H1 (cell line): Measurements from ENCODE around the gene NTRK2. TPM values are rescaled to one million over a fixed set of nuclear protein-coding genes. Genes with fewer than 3 reads are reported as not detected.

Experiments used
- CTCF ChIA-PET: fragments of 300-600 bp; sonication (Branson Sonifier 250); formaldehyde crosslinking; loops from one replicate; lab custom pipeline; 2021; ENCODE audit not compliant: partially characterized antibody; lab: Charles Lee
- POLR2A ChIA-PET: fragments of 300-600 bp; sonication (Branson Sonifier 250); formaldehyde crosslinking; loops from one replicate; lab custom pipeline; 2021; ENCODE audit warnings: inconsistent platforms; ENCODE audit not compliant: partially characterized antibody; lab: Charles Lee
- DNase-seq, 2 experiments: peaks; one replicate each; pipeline versions ENCODE4 v3.0.0 to v3.0.0-alpha.2; 2010 to 2022; ENCODE audit warnings: low spot score in 2 of 2, low read depth in 1 of 2, mixed read lengths in 1 of 2
- FAIRE-seq: peaks from 2 replicates; lab custom pipeline; 2011; peaks lifted over from hg19 to GRCh38; lab: Jason Lieb, UNC
- H2AFZ ChIP-seq: 2 replicates; pipeline ENCODE4 v1.8.1; 2012; ENCODE audit warnings: low read length, inconsistent platforms
- H2AK5ac ChIP-seq: 2 replicates; pipeline ENCODE4 v1.6.1; 2013; ENCODE audit warnings: low read depth, low read length
- H2BK120ac ChIP-seq: replicated peaks from 2 replicates; pipeline ENCODE3; 2013; ENCODE audit warnings: low read depth, low read length, inconsistent platforms
- H2BK12ac ChIP-seq: 2 replicates; pipeline ENCODE4 v1.6.1; 2013; ENCODE audit warnings: low read depth, low read length
- H2BK15ac ChIP-seq: 2 replicates; pipeline ENCODE4 v1.6.1; 2013; ENCODE audit warnings: low read length
- H2BK20ac ChIP-seq: 2 replicates; pipeline ENCODE4 v1.6.1; 2013; ENCODE audit warnings: low read length
- H2BK5ac ChIP-seq: 2 replicates; pipeline ENCODE4 v1.6.1; 2013; ENCODE audit warnings: low read depth, low read length
- H3K14ac ChIP-seq: 2 replicates; pipeline ENCODE4 v1.6.1; 2013; ENCODE audit warnings: inconsistent platforms; ENCODE audit not compliant: insufficient read length
- H3K18ac ChIP-seq: 2 replicates; pipeline ENCODE4 v1.6.1; 2013; ENCODE audit warnings: low read length; ENCODE audit errors: extremely low read depth
- H3K23ac ChIP-seq: 2 replicates; pipeline ENCODE4 v1.6.1; 2013; ENCODE audit warnings: inconsistent platforms; ENCODE audit not compliant: insufficient read length
- H3K23me2 ChIP-seq: 2 replicates; pipeline ENCODE4 v1.6.1; 2013; ENCODE audit warnings: low read depth, low read length
- H3K27ac ChIP-seq: 2 replicates; pipeline ENCODE4 v1.6.1; 2011; ENCODE audit warnings: low read depth, low read length, inconsistent platforms
- H3K27me3 ChIP-seq, 4 experiments: replicated peaks in 1 of 4; 1 replicate in 1 of 4; 2 replicates in 3 of 4; pipeline versions ENCODE4 v1.6.1 to v1.8.1; 2011 to 2013; ENCODE audit warnings: low read length in 3 of 4, mild to moderate bottlenecking in 3 of 4, inconsistent platforms in 2 of 4, mixed read lengths in 2 of 4, moderate library complexity in 1 of 4; ENCODE audit not compliant: control insufficient read depth in 3 of 4, insufficient read depth in 3 of 4; ENCODE audit errors: extremely low read depth in 1 of 4
- H3K36me3 ChIP-seq, 4 experiments: 2 replicates each; pipeline versions ENCODE4 v1.6.1 to v1.8.1; 2011 to 2013; ENCODE audit warnings: mild to moderate bottlenecking in 4 of 4, low read length in 3 of 4, moderate library complexity in 2 of 4, control low read depth in 1 of 4, inconsistent platforms in 1 of 4; ENCODE audit not compliant: insufficient read depth in 4 of 4, control insufficient read depth in 2 of 4
- H3K4ac ChIP-seq: replicated peaks from 2 replicates; pipeline ENCODE3; 2013; ENCODE audit warnings: low read length, low read depth, mixed read lengths, inconsistent platforms; ENCODE audit not compliant: insufficient read length
- H3K4me1 ChIP-seq, 4 experiments: replicated peaks in 1 of 4; 1 replicate in 1 of 4; 2 replicates in 3 of 4; pipeline versions ENCODE4 v1.6.1 to v1.8.1; 2011 to 2013; ENCODE audit warnings: low read length in 3 of 4, inconsistent platforms in 2 of 4, mixed read lengths in 1 of 4; ENCODE audit not compliant: insufficient read depth in 4 of 4, control insufficient read depth in 3 of 4
- H3K4me2 ChIP-seq, 2 experiments: 2 replicates each; pipeline versions ENCODE4 v1.6.1 to v1.8.1; 2011 to 2013; ENCODE audit warnings: low read depth in 2 of 2, low read length in 2 of 2, control low read depth in 1 of 2, inconsistent platforms in 1 of 2, mild to moderate bottlenecking in 1 of 2; ENCODE audit not compliant: insufficient read depth in 1 of 2
- H3K4me3 ChIP-seq, 4 experiments: fragments of 200-600, 300-600 bp in 1 of 4; sonication (generic), shearing (Covaris generic), sonication (Bioruptor Twin) in 1 of 4; 2 replicates each; pipeline versions ENCODE4 v1.5.1 to v1.8.1; 2011 to 2016; ENCODE audit warnings: low read length in 4 of 4, low read depth in 3 of 4, control low read depth in 2 of 4, inconsistent platforms in 2 of 4, mild to moderate bottlenecking in 2 of 4, mixed read lengths in 1 of 4, moderate library complexity in 1 of 4; ENCODE audit not compliant: insufficient read depth in 2 of 4; ENCODE audit errors: extremely low read depth in 1 of 4
- H3K56ac ChIP-seq: replicated peaks from 2 replicates; pipeline ENCODE3; 2013; ENCODE audit warnings: low read depth, mild to moderate bottlenecking, mixed read lengths, low read length, inconsistent platforms; ENCODE audit not compliant: insufficient read length
- H3K79me1 ChIP-seq: 2 replicates; pipeline ENCODE4 v1.6.1; 2013; ENCODE audit warnings: low read depth, low read length, control low read depth
- H3K79me2 ChIP-seq, 2 experiments: 2 replicates each; pipeline versions ENCODE4 v1.6.1 to v1.8.1; 2012 to 2013; ENCODE audit warnings: low read length in 2 of 2, mild to moderate bottlenecking in 2 of 2, inconsistent platforms in 1 of 2; ENCODE audit not compliant: insufficient read depth in 2 of 2, control insufficient read depth in 1 of 2
- H3K9ac ChIP-seq, 4 experiments: replicated peaks in 1 of 4; 1 replicate in 1 of 4; 2 replicates in 3 of 4; pipeline versions ENCODE4 v1.6.1 to v1.8.1; 2011 to 2013; ENCODE audit warnings: low read depth in 3 of 4, low read length in 3 of 4, control low read depth in 2 of 4, mild to moderate bottlenecking in 2 of 4, moderate library complexity in 2 of 4, inconsistent platforms in 1 of 4; ENCODE audit errors: extremely low read depth in 1 of 4
- H3K9me3 ChIP-seq, 2 experiments: 2 replicates each; pipeline versions ENCODE4 v1.6.1 to v1.8.1; 2012 to 2013; ENCODE audit warnings: mild to moderate bottlenecking in 2 of 2, moderate library complexity in 2 of 2, control low read depth in 1 of 2, inconsistent platforms in 1 of 2, low read depth in 1 of 2, low read length in 1 of 2, mixed read lengths in 1 of 2; ENCODE audit not compliant: insufficient read depth in 2 of 2
- H4K20me1 ChIP-seq, 2 experiments: replicated peaks in 1 of 2; 2 replicates each; pipeline versions ENCODE3 to v1.8.1; 2011 to 2013; ENCODE audit warnings: inconsistent platforms in 2 of 2, low read length in 2 of 2, mild to moderate bottlenecking in 1 of 2; ENCODE audit not compliant: insufficient read depth in 2 of 2, control insufficient read depth in 1 of 2
- H4K5ac ChIP-seq: 2 replicates; pipeline ENCODE4 v1.6.1; 2013; ENCODE audit warnings: low read length, low read depth, mixed read lengths, inconsistent platforms; ENCODE audit not compliant: insufficient read length
- H4K8ac ChIP-seq: 2 replicates; pipeline ENCODE4 v1.8.0; 2013; ENCODE audit warnings: mild to moderate bottlenecking, moderate library complexity, low read length, inconsistent platforms; ENCODE audit not compliant: insufficient read depth; ENCODE audit errors: extremely low read depth
- H4K91ac ChIP-seq: replicated peaks from 2 replicates; pipeline ENCODE3; 2013; ENCODE audit warnings: low read length, mixed read lengths, inconsistent platforms; ENCODE audit not compliant: insufficient read length
- CBX5 ChIP-seq: fragments of 300-800, 300-1000 bp; sonication (generic); IDR thresholded peaks from 2 replicates; pipeline ENCODE4 v1.7.1; 2016; ENCODE audit warnings: antibody characterized with exemption, low read length, low read depth
- CHD2 ChIP-seq: IDR thresholded peaks from 2 replicates; pipeline ENCODE4 v1.6.1; 2012; ENCODE audit warnings: low read length, improper control_type of control experiment
- CTBP2 ChIP-seq: IDR thresholded peaks from 2 replicates; pipeline ENCODE4 v1.7.0; 2011; ENCODE audit warnings: borderline replicate concordance, mild to moderate bottlenecking, moderate library complexity, mixed read lengths, low read length; ENCODE audit not compliant: insufficient read depth, insufficient read length
- EP300 ChIP-seq, 2 experiments: IDR thresholded peaks; 1 replicate in 1 of 2; 2 replicates in 1 of 2; pipeline ENCODE4 v1.6.1; 2011 to 2012; ENCODE audit warnings: low read depth in 2 of 2, low read length in 2 of 2, mild to moderate bottlenecking in 2 of 2, borderline replicate concordance in 1 of 2, inconsistent platforms in 1 of 2, moderate library complexity in 1 of 2
- FOSL1 ChIP-seq: IDR thresholded peaks from 2 replicates; pipeline ENCODE4 v1.6.1; 2011; ENCODE audit warnings: mild to moderate bottlenecking, low read depth, low read length, moderate library complexity; ENCODE audit not compliant: insufficient read depth
- POLR2A ChIP-seq, 2 experiments: IDR thresholded peaks; 1 replicate in 1 of 2; 2 replicates in 1 of 2; pipeline ENCODE4 v1.6.1; 2011; ENCODE audit warnings: low read depth in 2 of 2, low read length in 2 of 2, mild to moderate bottlenecking in 2 of 2; ENCODE audit errors: control extremely low read depth in 1 of 2
- RBBP5 ChIP-seq: IDR thresholded peaks from 2 replicates; pipeline ENCODE4 v1.7.1; 2012; ENCODE audit warnings: low read depth, mild to moderate bottlenecking, inconsistent platforms, low read length, moderate library complexity, borderline replicate concordance
- RNF2 ChIP-seq: fragments of 200-900, 300-1000 bp; sonication (generic); IDR thresholded peaks from 2 replicates; pipeline ENCODE4 v1.7.1; 2016; ENCODE audit warnings: borderline replicate concordance, low read depth, mild to moderate bottlenecking, antibody characterized with exemption, low read length; ENCODE audit not compliant: poor library complexity, severe bottlenecking; ENCODE audit errors: missing control alignments
- TBP ChIP-seq: IDR thresholded peaks from 2 replicates; pipeline ENCODE4 v1.6.1; 2011; ENCODE audit warnings: low read depth, low read length, improper control_type of control experiment
- WGBS, 2 experiments: shearing (Covaris generic) in 1 of 2; methylation state at CpG; one replicate each; pipeline versions ENCODE4 v1.1.6 to v1.1.7; 2013 to 2015; ENCODE audit warnings: low lambda C conversion rate in 2 of 2, mixed read lengths in 2 of 2, inconsistent platforms in 1 of 2, low coverage in 1 of 2, missing lambda C conversion rate in 1 of 2; ENCODE audit not compliant: insufficient replicate concordance in 2 of 2, insufficient coverage in 1 of 2, insufficient read length in 1 of 2; ENCODE audit errors: extremely low coverage in 1 of 2, missing lambda C conversion rate in 1 of 2; 5-methylcytosine and 5-hydroxymethylcytosine counted together
- polyA plus RNA-seq, 7 experiments: library from polyadenylated mRNA; depleted of rRNA in 3 of 7; stranded (reverse) in 5 of 7; unstranded in 2 of 7; fragments of >200 nt in 5 of 7; fragments of 200-250 nt in 2 of 7; gene quantifications; 1 replicate in 5 of 7; 2 replicates in 1 of 7; 4 replicates in 1 of 7; pipeline versions ENCODE4 v1.2.1 to v1.2.3, GENCODE V29; 2011 to 2013; ENCODE audit warnings: missing spikeins in 2 of 7, mixed read lengths in 2 of 7
- total RNA-seq: library from RNA; stranded (reverse); fragmentation: NEBNext Ultra II Directional; extraction: Animal tissue kit (Norgen Biotek cat#: 25700); gene quantifications from 2 replicates; pipeline ENCODE4 v1.2.1, GENCODE V29; 2021
- TF ChIP-seq, protein P1 (sequence below): IDR thresholded peaks from 2 replicates; pipeline ENCODE4 v1.6.1; 2011; ENCODE audit warnings: low read depth, mild to moderate bottlenecking, low read length; ENCODE audit not compliant: insufficient read depth

NTRK2 gene
- total and polyA plus RNA-seq, 2 of the 8 experiments (the other 6 are each of a cell fraction or from before 2014, with no cell fraction given) = 0.03 to 0.04 TPM

DNA sequence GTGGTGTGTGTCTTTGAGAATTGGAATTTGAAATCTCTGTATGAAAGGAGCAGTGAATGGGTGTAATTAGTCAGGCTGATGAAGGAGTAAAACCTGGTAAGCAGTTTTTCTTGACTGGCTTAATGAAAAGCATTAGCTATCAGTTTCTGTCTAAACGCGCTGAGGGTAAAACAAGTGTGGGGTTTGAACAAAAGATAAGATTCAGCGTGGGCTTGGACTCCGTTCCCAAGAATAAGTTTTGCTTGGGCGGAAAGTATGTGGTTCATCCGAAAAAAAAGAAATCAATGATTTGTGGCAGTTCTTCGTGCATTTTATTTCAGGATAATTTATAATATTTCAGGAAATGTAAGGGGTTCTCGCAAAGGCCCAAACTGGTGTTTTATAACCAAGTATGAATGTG is 217.3 kb downstream of the NTRK2 start:
- H4K8ac ChIP-seq = no peak overlapping the region
- TF ChIP-seq POLR2A (IDR thresholded peaks at IDR 0.05; ENCODE audit: control extremely low read depth in 1 of 2, low read depth in 2 of 2, low read length in 2 of 2) = no peak
- TF ChIP-seq CTBP2 = no peak
- no peak for TF ChIP-seq EP300 (IDR thresholded peaks at IDR 0.05; ENCODE audit: borderline replicate concordance in 1 of 2, low read depth in 2 of 2, low read length in 2 of 2)
- no peak for TF ChIP-seq RBBP5
- TF ChIP-seq FOSL1 = no peak
- TF ChIP-seq TBP = no peak
- TF ChIP-seq RNF2 = no peak
- TF ChIP-seq, protein P1, sequence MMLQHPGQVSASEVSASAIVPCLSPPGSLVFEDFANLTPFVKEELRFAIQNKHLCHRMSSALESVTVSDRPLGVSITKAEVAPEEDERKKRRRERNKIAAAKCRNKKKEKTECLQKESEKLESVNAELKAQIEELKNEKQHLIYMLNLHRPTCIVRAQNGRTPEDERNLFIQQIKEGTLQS = no peak
- no peak for TF ChIP-seq CBX5
- TF ChIP-seq CHD2 = no peak
- H3K4me1 ChIP-seq = peaks cover 0 to 2% (median 0%) of the 10 kb centered on the region in 4 experiments; a peak in 1 of 7 replicates
- no peaks in the 10 kb centered on the region for H3K23me2 ChIP-seq
- DNase-seq (no peak), FAIRE-seq (no peak)
- POLR2A ChIA-PET = no interaction called here
- no peak overlapping the region for H3K4me2 ChIP-seq
- H3K79me1 ChIP-seq = no peaks in the 10 kb centered on the region
- 87% methylated on average over 8 of the region's 8 CpGs; no CpG with 5 or more reads in 1 of the 2 experiments for WGBS, 2 experiments
- no peak overlapping the region for H2AK5ac ChIP-seq
- no peak overlapping the region for H3K4ac ChIP-seq
- H2BK12ac ChIP-seq = no peak overlapping the region
- no peak overlapping the region for H2BK120ac ChIP-seq
- no peak overlapping the region for H3K9ac ChIP-seq
- no peak overlapping the region for H3K4me3 ChIP-seq
- no peak overlapping the region for H3K14ac ChIP-seq
- H3K79me2 ChIP-seq = no peaks in the 10 kb centered on the region
- H4K5ac ChIP-seq = no peak overlapping the region
- no peak overlapping the region for H3K27ac ChIP-seq
- no peak overlapping the region for H3K23ac ChIP-seq
- H4K91ac ChIP-seq = no peak overlapping the region
- H3K56ac ChIP-seq = no peak overlapping the region
- peak overlapping the region; percentile 16; the same call in 1 of the 2 replicates for H2AFZ ChIP-seq
- no peaks in the 10 kb centered on the region for H3K27me3 ChIP-seq
- H3K9me3 ChIP-seq = no peaks in the 10 kb centered on the region
- H2BK20ac ChIP-seq = no peak overlapping the region
- CTCF ChIA-PET = no interaction called here
- no peak overlapping the region for H2BK15ac ChIP-seq
- H3K36me3 ChIP-seq = no peaks in the 10 kb centered on the region
- no peak overlapping the region for H3K18ac ChIP-seq
- H4K20me1 ChIP-seq = no peaks in the 10 kb centered on the region
- H2BK5ac ChIP-seq = no peak overlapping the region
